Calu3 (cell line): ENCODE results near the gene OSBPL5. TPM values are rescaled to one million over a fixed set of nuclear protein-coding genes. Genes with fewer than 3 reads are reported as not detected.

Experiments
- BruUV-seq: library from RNA; stranded (reverse); fragments of 400-500 nt; replicated peaks from 2 replicates; lab custom pipeline; 2021; lab: Mats Ljungman, UMichigan
- CTCF ChIA-PET: fragments of 300-600 bp; sonication (Branson Sonifier 250); formaldehyde crosslinking; loops from one replicate; lab custom pipeline; 2022; ENCODE audit warnings: antibody characterized with exemption; lab: Charles Lee
- DNase-seq: peaks from one replicate; pipeline ENCODE4 v3.0.0; 2022
- H3K27ac Mint-ChIP-seq: one replicate; pipeline ENCODE4 v1.8.0; 2022; ENCODE audit warnings: mixed read lengths; ENCODE audit not compliant: unreplicated experiment
- H3K27me3 Mint-ChIP-seq: one replicate; pipeline ENCODE4 v1.8.0; 2022; ENCODE audit warnings: mixed read lengths; ENCODE audit not compliant: unreplicated experiment
- H3K36me3 Mint-ChIP-seq: one replicate; pipeline ENCODE4 v1.8.0; 2022; ENCODE audit warnings: mild to moderate bottlenecking, moderate library complexity, mixed read lengths; ENCODE audit not compliant: insufficient read depth, unreplicated experiment
- H3K4me1 Mint-ChIP-seq: one replicate; pipeline ENCODE4 v1.8.0; 2022; ENCODE audit warnings: mild to moderate bottlenecking, low read depth, mixed read lengths; ENCODE audit not compliant: unreplicated experiment
- H3K4me3 Mint-ChIP-seq: one replicate; pipeline ENCODE4 v1.8.0; 2022; ENCODE audit warnings: mild to moderate bottlenecking, low read depth, moderate library complexity, mixed read lengths; ENCODE audit not compliant: unreplicated experiment
- H3K9me3 Mint-ChIP-seq: one replicate; pipeline ENCODE4 v1.8.0; 2022; ENCODE audit warnings: low read depth, mixed read lengths; ENCODE audit not compliant: unreplicated experiment
- CTCF ChIP-seq: fragments of 200-600 bp; IDR thresholded peaks from one replicate; pipeline ENCODE4 v1.8.0; 2022; ENCODE audit warnings: antibody characterized with exemption; ENCODE audit not compliant: unreplicated experiment
- intact Hi-C: fragments of 100-400 bp; cut with micrococcal nuclease; formaldehyde crosslinking; loops from one replicate; pipeline ENCODE4 v1.10.0; 2022; ENCODE audit not compliant: unreplicated experiment
- total RNA-seq: library from RNA; stranded (reverse); gene quantifications from 2 replicates; pipeline ENCODE4 v1.2.3, GENCODE V29; 2022

OSBPL5 gene
- total RNA-seq, 1 experiment from 2014 or later: 7.1 TPM

- CTCF ChIA-PET: no interaction called here
- intact Hi-C loops: no loop called here
- H3K9me3 Mint-ChIP-seq: no peaks in the 10 kb centered on the region
- no TSS peak for BruUV-seq
- H3K27me3 Mint-ChIP-seq: peaks cover 13% of the 10 kb centered on the region
- peaks cover 8% of the 10 kb centered on the region for H3K4me1 Mint-ChIP-seq
- DNase-seq: no peak
- no peak overlapping the region for H3K27ac Mint-ChIP-seq
- H3K36me3 Mint-ChIP-seq: no peaks in the 10 kb centered on the region
- no peak overlapping the region for H3K4me3 Mint-ChIP-seq
- no peak for TF ChIP-seq CTCF
Observed at GRCh38 chr11:3152471-3153110, 12.5 kb downstream of the OSBPL5 start.

- no peak overlapping the region for H3K27ac Mint-ChIP-seq
- intact Hi-C loops: no loop called here
- DNase-seq: no peak
- H3K4me1 Mint-ChIP-seq: no peaks in the 10 kb centered on the region
- H3K4me3 Mint-ChIP-seq: no peak overlapping the region
- no TSS peak for BruUV-seq
- H3K9me3 Mint-ChIP-seq: no peaks in the 10 kb centered on the region
- TF ChIP-seq CTCF: no peak
- H3K36me3 Mint-ChIP-seq: no peaks in the 10 kb centered on the region
- H3K27me3 Mint-ChIP-seq: peaks cover 13% of the 10 kb centered on the region
- CTCF ChIA-PET: no interaction called here
Observed at GRCh38 chr11:3150726-3151125, 14.4 kb downstream of the OSBPL5 start.

GRCh38 chr11:3149852-3150188 is 15.3 kb downstream of the OSBPL5 start:
- no peaks in the 10 kb centered on the region for H3K9me3 Mint-ChIP-seq
- DNase-seq: no peak
- BruUV-seq: no TSS peak
- CTCF ChIA-PET: no interaction called here
- no peak overlapping the region for H3K4me3 Mint-ChIP-seq
- H3K4me1 Mint-ChIP-seq: no peaks in the 10 kb centered on the region
- peaks cover 13% of the 10 kb centered on the region for H3K27me3 Mint-ChIP-seq
- no peak overlapping the region for H3K27ac Mint-ChIP-seq
- no peaks in the 10 kb centered on the region for H3K36me3 Mint-ChIP-seq
- intact Hi-C loops: no loop called here
- no peak for TF ChIP-seq CTCF

- CTCF ChIA-PET: no interaction called here
- Mint-ChIP-seq H3K4me3 (no peak overlapping the region), H3K27ac (no peak overlapping the region)
Observed at GRCh38 chr11:3148990-3149851, 15.9 kb downstream of the OSBPL5 start.

More at GRCh38 chr11:3148990-3149851, 15.9 kb downstream of the OSBPL5 start:
- intact Hi-C loops: no loop called here
- no TSS peak for BruUV-seq
- H3K9me3 Mint-ChIP-seq: no peaks in the 10 kb centered on the region
- no peaks in the 10 kb centered on the region for H3K36me3 Mint-ChIP-seq
- H3K27me3 Mint-ChIP-seq: peaks cover 13% of the 10 kb centered on the region
- DNase-seq: no peak
- no peak for TF ChIP-seq CTCF
- H3K4me1 Mint-ChIP-seq: no peaks in the 10 kb centered on the region
